T-helper 17 cell (primary cell): ENCODE measurements around the gene RPRD1A. TPM values are rescaled to one million over a fixed set of nuclear protein-coding genes. Genes with fewer than 3 reads are reported as not detected.

Experiments used
- ATAC-seq: fragments of 150-1000 bp; cut with Tn5 transposase; 2 replicates; pipeline ENCODE4 v1.10.0; 2021; ENCODE audit warnings: mild to moderate bottlenecking, moderate library complexity
- DNase-seq, 3 donors: peaks; one replicate each; pipeline versions ENCODE4 v3.0.0 to v3.0.0-alpha.2; 2020 to 2021
- H3K9me3 ChIP-seq: one replicate; pipeline ENCODE4 v1.7.0; 2013; ENCODE audit warnings: low read length, mild to moderate bottlenecking; ENCODE audit not compliant: control insufficient read depth, poor library complexity, severe bottlenecking
- H3K27ac Mint-ChIP-seq: one replicate; pipeline ENCODE4 v1.8.0; 2022; ENCODE audit warnings: mild to moderate bottlenecking, moderate library complexity, mixed read lengths
- H3K27me3 Mint-ChIP-seq: one replicate; pipeline ENCODE4 v1.8.0; 2022; ENCODE audit warnings: mixed read lengths
- H3K36me3 Mint-ChIP-seq: one replicate; pipeline ENCODE4 v1.8.0; 2022; ENCODE audit warnings: low read depth, mixed read lengths
- H3K4me1 Mint-ChIP-seq: one replicate; pipeline ENCODE4 v1.8.0; 2022; ENCODE audit warnings: mild to moderate bottlenecking, mixed read lengths
- H3K4me3 Mint-ChIP-seq: one replicate; pipeline ENCODE4 v1.8.0; 2022; ENCODE audit warnings: mild to moderate bottlenecking, moderate library complexity, mixed read lengths
- total RNA-seq, 4 donors: library from RNA in 2 of 4; stranded (reverse) in 2 of 4; gene quantifications; one replicate each; pipeline ENCODE4 v1.2.3 and lab custom pipeline; 2022 to 2026

RPRD1A gene
- total RNA-seq, 2 donors from 2014 or later = 14.9 to 20.5 TPM

DNA sequence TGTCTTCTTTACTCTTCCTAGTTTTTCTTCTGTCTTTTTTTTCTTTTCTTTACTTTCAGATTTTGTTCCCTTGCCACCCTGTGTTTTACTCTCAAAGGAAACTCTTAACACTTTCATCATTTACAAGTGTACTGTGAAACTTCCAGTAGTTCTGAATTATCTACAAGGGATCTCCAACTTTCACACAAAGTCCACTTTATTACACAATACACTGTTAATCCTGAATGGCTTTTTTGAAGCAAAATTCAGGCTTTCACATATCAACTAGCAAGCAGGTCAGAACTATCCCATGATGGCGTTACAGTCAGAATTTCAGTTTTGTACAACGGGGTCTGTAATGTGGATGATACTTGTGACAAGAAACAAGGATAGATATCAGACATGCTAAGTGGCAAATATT lies 60.4 kb downstream of the RPRD1A start:
- no peaks in the 10 kb centered on the region for H3K9me3 ChIP-seq
- Mint-ChIP-seq H3K27ac (no peak overlapping the region), H3K4me1 (peaks cover 3% of the 10 kb centered on the region), H3K36me3 (no peaks in the 10 kb centered on the region), H3K27me3 (no peaks in the 10 kb centered on the region), H3K4me3 (no peak overlapping the region)
- ATAC-seq (no peak), DNase-seq (no peak)

- no peaks in the 10 kb centered on the region for H3K27me3 Mint-ChIP-seq
- DNase-seq = no peak
- H3K4me3 Mint-ChIP-seq = no peak overlapping the region
- no peaks in the 10 kb centered on the region for H3K9me3 ChIP-seq
- peaks cover 6% of the 10 kb centered on the region for H3K4me1 Mint-ChIP-seq
- peak overlapping the region; percentile 34 for H3K27ac Mint-ChIP-seq
- ATAC-seq = no peak
- no peaks in the 10 kb centered on the region for H3K36me3 Mint-ChIP-seq
Observed at GRCh38 chr18:35999925-36000324, 67.4 kb downstream of the RPRD1A start.

DNA sequence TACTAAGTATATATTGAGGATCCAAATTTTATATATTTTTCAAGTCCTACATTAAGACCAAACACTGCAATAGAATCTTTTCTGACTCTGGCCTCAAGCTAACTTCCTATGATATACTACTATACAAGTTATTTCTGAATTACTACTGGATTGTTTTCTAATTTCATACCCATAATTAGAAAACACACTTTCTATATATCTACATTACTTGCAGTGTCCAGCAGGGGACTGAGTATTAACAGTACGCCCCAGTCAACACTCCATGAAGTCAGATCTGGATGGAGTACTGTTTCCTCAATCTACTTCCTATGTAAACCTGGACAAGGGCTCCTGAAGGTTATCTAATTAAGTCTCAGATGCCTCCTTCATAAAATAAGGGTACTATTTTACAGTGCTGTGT lies 68.4 kb downstream of the RPRD1A start:
- no peak overlapping the region for H3K27ac Mint-ChIP-seq
- DNase-seq = no peak
- H3K9me3 ChIP-seq = no peaks in the 10 kb centered on the region
- H3K4me1 Mint-ChIP-seq = peaks cover 3% of the 10 kb centered on the region
- ATAC-seq = no peak
- no peaks in the 10 kb centered on the region for H3K27me3 Mint-ChIP-seq
- H3K36me3 Mint-ChIP-seq = no peaks in the 10 kb centered on the region
- no peak overlapping the region for H3K4me3 Mint-ChIP-seq

DNA sequence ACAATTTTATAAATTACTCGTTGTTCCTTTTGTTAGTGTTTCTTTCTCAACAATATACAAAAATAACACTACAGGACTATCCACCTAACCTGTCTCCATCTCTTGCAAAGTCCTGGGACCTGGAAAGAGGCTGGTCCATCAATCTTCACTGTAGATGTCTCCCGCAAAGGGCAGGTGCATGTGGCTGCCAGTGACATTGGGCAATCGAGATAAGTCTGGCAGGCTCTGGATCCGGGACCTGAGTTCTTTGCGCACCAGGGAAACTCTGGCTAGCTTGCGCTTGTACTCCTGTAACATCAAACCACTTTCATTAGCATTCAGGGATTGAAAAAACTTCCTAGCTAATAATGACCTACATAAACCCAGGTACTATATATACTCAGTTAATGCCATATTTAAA lies 74.3 kb downstream of the RPRD1A start:
- DNase-seq (no peak), ATAC-seq (no peak)
- no peaks in the 10 kb centered on the region for H3K9me3 ChIP-seq
- H3K4me1 Mint-ChIP-seq = no peaks in the 10 kb centered on the region
- no peaks in the 10 kb centered on the region for H3K27me3 Mint-ChIP-seq
- H3K36me3 Mint-ChIP-seq = no peaks in the 10 kb centered on the region
- no peak overlapping the region for H3K4me3 Mint-ChIP-seq
- no peak overlapping the region for H3K27ac Mint-ChIP-seq

GRCh38 chr18:35991696-35992095 lies 75.7 kb downstream of the RPRD1A start:
- H3K4me3 Mint-ChIP-seq = no peak overlapping the region
- ATAC-seq = no peak
- H3K9me3 ChIP-seq = no peaks in the 10 kb centered on the region
- H3K27ac Mint-ChIP-seq = no peak overlapping the region
- no peaks in the 10 kb centered on the region for H3K27me3 Mint-ChIP-seq
- DNase-seq = no peak
- H3K4me1 Mint-ChIP-seq = no peaks in the 10 kb centered on the region
- H3K36me3 Mint-ChIP-seq = no peaks in the 10 kb centered on the region

GRCh38 chr18:35983818-35984217 lies 83.5 kb downstream of the RPRD1A start:
- DNase-seq (no peak), ATAC-seq (no peak)
- Mint-ChIP-seq H3K27me3 (no peaks in the 10 kb centered on the region), H3K4me1 (peaks cover 3% of the 10 kb centered on the region), H3K36me3 (peaks cover 4% of the 10 kb centered on the region), H3K4me3 (no peak overlapping the region), H3K27ac (peak overlapping the region; percentile 2)
- no peaks in the 10 kb centered on the region for H3K9me3 ChIP-seq

- H3K9me3 ChIP-seq = no peaks in the 10 kb centered on the region
- DNase-seq = no peak
- H3K36me3 Mint-ChIP-seq = peaks cover 4% of the 10 kb centered on the region
- H3K4me1 Mint-ChIP-seq = peaks cover 3% of the 10 kb centered on the region
- H3K27ac Mint-ChIP-seq = no peak overlapping the region
- ATAC-seq = no peak
- H3K27me3 Mint-ChIP-seq = no peaks in the 10 kb centered on the region
- no peak overlapping the region for H3K4me3 Mint-ChIP-seq
Observed at GRCh38 chr18:35983147-35983546, 84.2 kb downstream of the RPRD1A start.

DNA sequence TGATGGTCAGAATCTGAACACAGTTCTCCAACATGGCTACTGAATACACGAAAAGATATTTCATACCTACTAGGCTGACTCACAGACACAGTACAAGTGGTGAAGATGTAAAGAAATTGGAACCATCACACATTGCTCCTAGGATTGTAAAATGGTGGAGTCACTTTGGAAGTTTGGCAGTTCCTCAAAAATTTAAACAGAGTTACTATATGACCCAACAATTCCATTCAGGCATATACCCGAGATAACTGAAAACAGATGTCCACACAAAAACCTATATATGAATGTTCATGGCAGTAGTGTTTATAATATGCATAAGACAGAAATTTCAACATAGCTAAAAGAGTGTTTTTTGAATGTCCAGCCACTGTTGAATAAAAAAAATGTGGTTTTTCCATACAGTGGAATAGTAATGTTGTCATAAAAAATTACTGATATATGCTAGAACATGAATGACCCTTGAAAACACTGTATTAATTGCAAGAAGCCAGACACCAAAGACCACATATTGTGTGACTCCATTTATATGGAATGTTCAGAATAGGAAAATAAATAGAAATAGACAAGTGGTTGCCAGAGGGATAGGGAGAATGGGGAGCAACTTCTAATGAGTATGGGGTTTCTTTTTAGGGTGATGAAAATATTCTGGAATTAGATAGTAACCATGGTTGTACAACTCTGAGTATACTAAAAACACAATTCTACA lies 84.8 kb downstream of the RPRD1A start:
- no peaks in the 10 kb centered on the region for H3K9me3 ChIP-seq
- H3K4me1 Mint-ChIP-seq = peaks cover 7% of the 10 kb centered on the region
- H3K36me3 Mint-ChIP-seq = peaks cover 10% of the 10 kb centered on the region
- DNase-seq = no peak
- H3K4me3 Mint-ChIP-seq = no peak overlapping the region
- H3K27me3 Mint-ChIP-seq = no peaks in the 10 kb centered on the region
- no peak for ATAC-seq
- H3K27ac Mint-ChIP-seq = peak overlapping the region; percentile 4

DNA sequence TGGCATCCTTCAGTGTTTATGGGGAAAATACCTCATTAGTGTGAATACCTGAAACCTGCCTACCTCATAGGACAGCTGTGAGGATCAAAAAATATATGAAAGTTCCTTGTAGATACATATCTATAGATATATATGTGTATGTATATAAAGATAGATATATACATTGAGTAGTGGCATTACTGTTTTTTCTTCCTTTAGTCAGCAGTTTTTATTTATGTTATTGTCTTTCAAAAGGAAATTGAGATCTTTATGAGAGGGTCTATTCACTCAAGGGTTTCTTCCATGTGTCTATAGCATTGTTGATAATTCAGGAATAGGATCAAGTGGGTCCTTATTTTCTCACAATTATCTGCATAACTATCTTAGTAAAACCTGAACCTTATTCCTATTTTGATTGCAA lies 88.2 kb downstream of the RPRD1A start:
- peaks cover 19% of the 10 kb centered on the region for H3K4me1 Mint-ChIP-seq
- DNase-seq (no peak), ATAC-seq (no peak)
- no peak overlapping the region for H3K4me3 Mint-ChIP-seq
- peaks cover 17% of the 10 kb centered on the region for H3K36me3 Mint-ChIP-seq
- no peaks in the 10 kb centered on the region for H3K27me3 Mint-ChIP-seq
- H3K27ac Mint-ChIP-seq = no peak overlapping the region
- no peaks in the 10 kb centered on the region for H3K9me3 ChIP-seq

DNA sequence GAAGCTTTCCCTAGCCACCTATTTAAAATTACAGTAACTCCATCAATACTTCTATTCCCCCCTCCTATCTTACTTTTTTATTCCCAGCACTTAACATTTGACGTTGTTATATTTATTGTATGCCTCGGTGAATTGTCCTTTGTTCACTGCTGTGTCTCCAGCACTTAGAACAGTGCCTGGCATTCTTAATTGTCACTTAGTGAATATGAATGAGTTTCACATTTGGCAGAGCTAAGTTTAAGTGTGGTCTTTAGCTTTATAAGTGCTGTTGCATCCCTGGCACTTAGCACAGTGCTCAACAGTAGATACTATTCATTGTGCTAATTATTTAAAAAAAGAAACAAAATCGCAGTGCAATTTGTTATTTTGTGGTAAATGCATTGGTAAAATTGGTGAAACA lies 93.2 kb downstream of the RPRD1A start:
- DNase-seq (no peak), ATAC-seq (no peak)
- H3K4me3 Mint-ChIP-seq = peak overlapping the region; percentile 97
- H3K27me3 Mint-ChIP-seq = no peaks in the 10 kb centered on the region
- peak overlapping the region; percentile 98 for H3K27ac Mint-ChIP-seq
- peaks cover 45% of the 10 kb centered on the region for H3K4me1 Mint-ChIP-seq
- peaks cover 16% of the 10 kb centered on the region for H3K36me3 Mint-ChIP-seq
- H3K9me3 ChIP-seq = no peaks in the 10 kb centered on the region

DNA sequence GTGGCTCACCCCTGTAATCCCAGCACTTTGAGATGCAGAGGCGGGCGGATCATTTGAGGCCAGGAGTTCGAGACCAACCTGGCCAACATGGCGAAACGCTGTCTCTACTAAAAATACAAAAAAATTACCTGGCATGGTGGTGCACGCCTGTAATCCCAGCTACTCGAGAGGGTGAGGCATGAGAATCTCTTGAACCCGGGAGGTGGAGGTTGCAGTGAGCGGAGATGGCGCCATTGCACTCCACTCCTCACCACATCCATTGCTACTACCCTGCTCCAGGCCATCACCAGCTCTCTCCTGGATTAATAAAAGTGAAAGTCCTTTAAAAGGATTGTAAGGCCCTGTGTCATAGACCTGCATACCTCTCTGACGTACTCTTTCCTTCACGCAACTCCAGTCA lies 93.7 kb downstream of the RPRD1A start:
- peaks cover 47% of the 10 kb centered on the region for H3K4me1 Mint-ChIP-seq
- no peak for DNase-seq

DNA sequence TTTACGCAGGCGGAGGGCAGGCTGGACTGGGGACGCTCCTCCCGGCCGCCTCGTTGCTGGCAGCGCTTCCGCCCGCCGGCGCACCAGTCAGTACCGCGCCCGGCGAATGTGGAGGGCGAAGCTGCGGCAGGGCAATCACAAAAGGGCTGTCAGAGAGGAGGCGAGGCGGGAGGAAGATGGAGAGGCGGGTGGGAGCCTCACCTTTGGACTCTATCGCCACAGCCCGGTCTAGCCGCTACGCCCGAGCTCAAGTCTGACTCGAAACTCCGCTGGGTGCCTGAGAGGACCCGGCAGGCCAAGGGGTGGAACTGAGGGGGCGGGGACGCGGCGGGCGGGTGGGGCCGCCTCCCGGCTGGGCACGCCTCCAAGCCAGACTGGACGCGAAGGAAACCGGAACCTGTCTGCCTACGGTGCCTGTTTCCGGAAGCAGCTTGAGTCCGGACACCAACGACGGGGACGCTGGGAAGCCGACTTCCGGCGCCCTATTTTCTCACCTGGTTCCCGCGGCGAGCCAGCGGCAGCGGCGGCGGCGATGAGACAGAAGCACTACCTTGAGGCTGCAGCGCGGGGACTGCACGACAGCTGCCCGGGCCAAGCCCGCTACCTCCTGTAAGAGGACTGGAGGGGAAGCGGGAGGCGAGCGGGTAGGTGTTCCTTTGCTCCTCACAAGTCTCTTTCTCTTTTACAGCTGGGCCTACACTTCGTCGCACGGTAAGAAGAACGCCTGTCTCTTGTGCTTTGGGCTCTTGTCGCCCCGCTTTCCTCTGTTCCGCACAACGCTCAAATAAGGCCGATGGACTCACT lies 95.0 kb downstream of the RPRD1A start, which contains the start of gene RMP24:
TSS of gene RMP24 (plus strand) at position 483 of the 804 bp plus-strand sequence.
- H3K36me3 Mint-ChIP-seq = peaks cover 9% of the 10 kb centered on the region
- DNase-seq (peak; percentile 85 to 92 (median 87)), ATAC-seq (peak; percentile 89)
- peak within 1 kb of the TSS; percentile 98 for H3K27ac Mint-ChIP-seq
- peak within 1 kb of the TSS; percentile 97 for H3K4me3 Mint-ChIP-seq
- peaks cover 47% of the 10 kb centered on the region for H3K4me1 Mint-ChIP-seq
- no peaks in the 10 kb centered on the region for H3K27me3 Mint-ChIP-seq
- no peaks in the 10 kb centered on the region for H3K9me3 ChIP-seq

More for the DNA sequence above, 93.7 kb downstream of the RPRD1A start:
- H3K27ac Mint-ChIP-seq = peak overlapping the region; percentile 98
- H3K27me3 Mint-ChIP-seq = no peaks in the 10 kb centered on the region
- H3K9me3 ChIP-seq = no peaks in the 10 kb centered on the region
- ATAC-seq = no peak
- H3K36me3 Mint-ChIP-seq = peaks cover 16% of the 10 kb centered on the region
- H3K4me3 Mint-ChIP-seq = peak overlapping the region; percentile 97

DNA sequence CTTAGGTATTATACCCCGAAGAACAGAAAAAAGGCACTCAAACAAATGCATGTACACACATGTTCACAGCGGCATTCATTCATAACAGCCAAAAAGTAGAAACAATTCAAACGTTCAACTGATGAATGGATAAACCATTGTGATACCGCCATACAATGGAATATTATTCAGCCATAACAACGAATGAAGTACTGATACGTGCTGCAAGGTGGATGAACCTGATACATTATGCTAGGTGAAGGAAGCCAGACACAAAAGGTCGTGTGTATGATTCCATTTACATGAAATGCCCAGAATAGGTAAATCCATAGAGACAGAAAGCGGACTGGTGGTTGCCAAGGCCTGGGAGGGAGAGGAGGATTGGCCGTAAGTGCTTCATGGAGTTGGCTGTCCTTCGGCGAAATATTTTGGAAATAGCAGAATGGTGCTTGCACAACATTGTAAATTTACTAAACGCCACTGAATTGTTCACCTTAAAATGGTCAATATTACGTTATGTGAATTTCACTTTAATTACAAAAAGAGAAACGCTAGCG lies 95.6 kb downstream of the RPRD1A start:
- Mint-ChIP-seq H3K27ac (peak overlapping the region; percentile 98), H3K36me3 (peaks cover 9% of the 10 kb centered on the region), H3K4me3 (peak overlapping the region; percentile 97), H3K4me1 (peaks cover 47% of the 10 kb centered on the region), H3K27me3 (no peaks in the 10 kb centered on the region)
- ATAC-seq (no peak), DNase-seq (no peak)
- H3K9me3 ChIP-seq = no peaks in the 10 kb centered on the region
